Naive thymus-derived CD4-positive, alpha-beta T cell (primary cell): Measurements from ENCODE around the gene MRPL49. TPM values are rescaled to one million over a fixed set of nuclear protein-coding genes. Genes with fewer than 3 reads are reported as not detected.
A peak's percentile ranks its signal among the peaks of the same experiment; 100 is the strongest.

ENCODE experiments used
- ATAC-seq: fragments of 150-1000 bp; cut with Tn5 transposase; 2 replicates; pipeline ENCODE4 v1.10.0; 2021; ENCODE audit warnings: mild to moderate bottlenecking, moderate library complexity
- CTCF ChIA-PET: fragments of 350-600 bp; sonication (Branson Sonifier 250); formaldehyde crosslinking; loops from one replicate; lab custom pipeline; 2021; ENCODE audit warnings: antibody characterized with exemption; lab: Charles Lee
- POLR2A ChIA-PET: fragments of 350-600 bp; sonication (Branson Sonifier 250); formaldehyde crosslinking; loops from one replicate; lab custom pipeline; 2021; ENCODE audit warnings: antibody characterized with exemption, inconsistent platforms; lab: Charles Lee
- DNase-seq, 9 donors: peaks; one replicate each; pipeline versions ENCODE4 v3.0.0 to v3.0.0-alpha.2; 2020 to 2022; ENCODE audit warnings: mixed read lengths in 1 of 9
- H3K27ac ChIP-seq: one replicate; pipeline ENCODE4 v1.7.0; 2013; ENCODE audit warnings: mild to moderate bottlenecking, low read depth, low read length, moderate library complexity
- H3K27me3 ChIP-seq, 2 donors: one replicate each; pipeline ENCODE4 v1.7.0; 2013; ENCODE audit warnings: low read length in 2 of 2, mild to moderate bottlenecking in 2 of 2, moderate library complexity in 2 of 2; ENCODE audit not compliant: control insufficient read depth in 2 of 2, insufficient read depth in 2 of 2
- H3K36me3 ChIP-seq, 3 experiments: 1 replicate in 2 of 3; 2 replicates in 1 of 3; pipeline ENCODE4 v1.7.0; 2013; ENCODE audit warnings: low read length in 3 of 3, mild to moderate bottlenecking in 3 of 3, moderate library complexity in 1 of 3; ENCODE audit not compliant: insufficient read depth in 3 of 3, control insufficient read depth in 2 of 3
- H3K4me1 ChIP-seq, 2 donors: one replicate each; pipeline ENCODE4 v1.7.0; 2013; ENCODE audit warnings: low read length in 2 of 2, mild to moderate bottlenecking in 2 of 2, moderate library complexity in 1 of 2; ENCODE audit not compliant: control insufficient read depth in 2 of 2, insufficient read depth in 2 of 2
- H3K4me3 ChIP-seq: 2 replicates; pipeline ENCODE4 v1.7.0; 2013; ENCODE audit warnings: mild to moderate bottlenecking, low read length
- H3K9me3 ChIP-seq, 3 experiments: 1 replicate in 2 of 3; 2 replicates in 1 of 3; pipeline ENCODE4 v1.7.0; 2013; ENCODE audit warnings: low read length in 3 of 3; ENCODE audit not compliant: control insufficient read depth in 2 of 3
- H3K27ac Mint-ChIP-seq, 9 donors: one replicate each; pipeline ENCODE4 v1.8.0; 2020 to 2022; ENCODE audit warnings: mixed read lengths in 9 of 9, mild to moderate bottlenecking in 8 of 9, moderate library complexity in 5 of 9, inconsistent platforms in 2 of 9
- H3K27me3 Mint-ChIP-seq, 5 donors: one replicate each; pipeline ENCODE4 v1.8.0; 2021 to 2022; ENCODE audit warnings: mixed read lengths in 5 of 5, mild to moderate bottlenecking in 1 of 5
- H3K36me3 Mint-ChIP-seq, 5 donors: one replicate each; pipeline ENCODE4 v1.8.0; 2020 to 2022; ENCODE audit warnings: mixed read lengths in 5 of 5, mild to moderate bottlenecking in 3 of 5, inconsistent platforms in 1 of 5
- H3K4me1 Mint-ChIP-seq, 7 donors: one replicate each; pipeline ENCODE4 v1.8.0; 2020 to 2022; ENCODE audit warnings: mixed read lengths in 7 of 7, mild to moderate bottlenecking in 3 of 7, inconsistent platforms in 1 of 7
- H3K4me3 Mint-ChIP-seq, 10 donors: one replicate each; pipeline ENCODE4 v1.8.0; 2020 to 2022; ENCODE audit warnings: mild to moderate bottlenecking in 10 of 10, mixed read lengths in 10 of 10, moderate library complexity in 6 of 10, inconsistent platforms in 2 of 10
- H3K9me3 Mint-ChIP-seq, 11 donors: one replicate each; pipeline ENCODE4 v1.8.0; 2020 to 2022; ENCODE audit warnings: mixed read lengths in 11 of 11, mild to moderate bottlenecking in 4 of 11, inconsistent platforms in 1 of 11, moderate library complexity in 1 of 11
- intact Hi-C, 2 donors: fragments of 100-400 bp; cut with micrococcal nuclease; formaldehyde crosslinking; loops; one replicate each; pipeline ENCODE4 v1.15.1; 2023
- polyA plus RNA-seq, 2 donors: library from polyadenylated mRNA; unstranded; fragments of 300-500 nt; fragmentation: Illumina TruSeq; gene quantifications; one replicate each; pipeline ENCODE4 v1.2.3, GENCODE V29; 2021
- total RNA-seq, 6 experiments: library from RNA in 5 of 6; stranded (reverse) in 5 of 6; gene quantifications; 1 replicate in 5 of 6; 2 replicates in 1 of 6; pipeline ENCODE4 v1.2.3 and lab custom pipeline; 2021 to 2026

Gene MRPL49
- total and polyA plus RNA-seq, 7 experiments from 2014 or later: 38.1 to 102 (median 62.9) TPM

DNA sequence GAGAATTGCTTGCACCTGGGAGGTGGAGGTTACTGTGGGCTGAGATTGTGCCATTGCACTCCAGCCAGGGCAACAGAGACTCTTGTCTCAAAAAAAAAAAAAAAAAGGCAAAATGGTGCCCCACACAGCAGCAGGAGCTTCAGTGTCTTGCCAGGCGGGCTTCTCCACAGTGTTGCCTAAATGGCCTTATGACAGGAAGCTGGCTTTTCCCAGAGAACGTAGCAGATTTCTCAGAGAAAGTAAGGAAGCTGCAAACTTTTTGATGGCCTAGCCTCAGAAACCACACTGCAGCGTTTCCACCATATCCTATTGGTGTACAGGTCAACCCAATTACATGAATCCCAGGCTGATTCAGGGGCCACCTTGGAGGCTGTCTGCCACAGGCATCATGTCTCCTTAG is 35.2 kb downstream of the MRPL49 start:
- Mint-ChIP-seq H3K27me3 (peaks cover 0 to 13% (median 0%) of the 10 kb centered on the region in 5 donors), H3K36me3 (no peaks in the 10 kb centered on the region), H3K27ac (no peak overlapping the region), H3K4me3 (no peak overlapping the region), H3K4me1 (peaks cover 0 to 5% (median 0%) of the 10 kb centered on the region in 7 donors), H3K9me3 (no peaks in the 10 kb centered on the region)
- DNase-seq (no peak), ATAC-seq (no peak)
- ChIA-PET POLR2A (interaction anchor here (0.6 kb wide), 1 partner anchor 39 kb away, joined by 5 read pairs; no protein-coding TSS in a partner anchor), CTCF (no interaction called here)
- H3K27me3 ChIP-seq: no peaks in the 10 kb centered on the region
- H3K36me3 ChIP-seq: no peaks in the 10 kb centered on the region
- no peak overlapping the region for H3K4me3 ChIP-seq
- no peaks in the 10 kb centered on the region for H3K9me3 ChIP-seq
- intact Hi-C loops: no loop called here
- no peaks in the 10 kb centered on the region for H3K4me1 ChIP-seq
- no peak overlapping the region for H3K27ac ChIP-seq

DNA sequence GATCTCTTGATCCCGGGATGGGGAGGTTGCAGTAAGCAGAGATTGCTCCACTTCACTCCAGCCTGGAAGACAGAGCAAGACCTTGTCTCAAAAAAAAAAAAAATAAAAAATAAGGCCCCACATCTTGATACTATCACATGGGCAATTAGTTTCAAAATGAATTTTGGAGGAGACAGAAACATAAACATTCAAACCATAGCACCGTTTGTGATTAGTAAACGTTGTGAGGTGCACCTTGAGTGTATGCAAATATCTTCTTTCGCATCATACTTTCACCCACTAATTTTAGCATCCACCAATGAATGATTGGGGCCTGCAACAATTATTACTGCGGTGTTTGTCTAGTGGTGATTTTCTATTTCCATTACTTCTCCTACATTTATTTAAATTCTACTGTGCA is 36.9 kb downstream of the MRPL49 start:
- Mint-ChIP-seq H3K4me3 (no peak overlapping the region), H3K27ac (no peak overlapping the region), H3K4me1 (no peaks in the 10 kb centered on the region), H3K36me3 (no peaks in the 10 kb centered on the region), H3K9me3 (no peaks in the 10 kb centered on the region), H3K27me3 (peaks cover 0 to 13% (median 0%) of the 10 kb centered on the region in 5 donors)
- POLR2A ChIA-PET: interaction anchor here (0.7 kb wide), 1 partner anchor 1130 kb away, joined by 3 read pairs; the partner anchor contains the start of gene YIF1A
- H3K9me3 ChIP-seq: no peaks in the 10 kb centered on the region
- intact Hi-C loops: no loop called here
- H3K4me3 ChIP-seq: no peak overlapping the region
- CTCF ChIA-PET: interaction anchor here (0.7 kb wide), 1 partner anchor 83 kb away, joined by 3 read pairs; no protein-coding TSS in a partner anchor
- no peaks in the 10 kb centered on the region for H3K27me3 ChIP-seq
- no peaks in the 10 kb centered on the region for H3K36me3 ChIP-seq
- ATAC-seq (no peak), DNase-seq (no peak)
- H3K4me1 ChIP-seq: no peaks in the 10 kb centered on the region
- no peak overlapping the region for H3K27ac ChIP-seq

GRCh38 chr11:65160643-65161042 is 38.5 kb downstream of the MRPL49 start:
- intact Hi-C loops: no loop called here
- Mint-ChIP-seq H3K4me1 (no peaks in the 10 kb centered on the region), H3K27ac (no peak overlapping the region), H3K36me3 (no peaks in the 10 kb centered on the region), H3K9me3 (no peaks in the 10 kb centered on the region), H3K27me3 (peaks cover 0 to 13% (median 0%) of the 10 kb centered on the region in 5 donors), H3K4me3 (no peak overlapping the region)
- Histone ChIP-seq H3K4me3 (no peak overlapping the region), H3K36me3 (no peaks in the 10 kb centered on the region), H3K4me1 (no peaks in the 10 kb centered on the region), H3K27ac (no peak overlapping the region), H3K9me3 (no peaks in the 10 kb centered on the region), H3K27me3 (no peaks in the 10 kb centered on the region)
- DNase-seq (no peak), ATAC-seq (no peak)
- CTCF ChIA-PET: no interaction called here
- POLR2A ChIA-PET: no interaction called here

GRCh38 chr11:65163684-65164083 is 41.6 kb downstream of the MRPL49 start:
- CTCF ChIA-PET: no interaction called here
- Histone ChIP-seq H3K9me3 (no peaks in the 10 kb centered on the region), H3K36me3 (no peaks in the 10 kb centered on the region), H3K4me1 (no peaks in the 10 kb centered on the region), H3K4me3 (no peak overlapping the region), H3K27me3 (no peaks in the 10 kb centered on the region), H3K27ac (no peak overlapping the region)
- Mint-ChIP-seq H3K27ac (no peak overlapping the region), H3K4me1 (peaks cover 0 to 3% (median 0%) of the 10 kb centered on the region in 7 donors), H3K4me3 (no peak overlapping the region), H3K27me3 (peaks cover 0 to 11% (median 0%) of the 10 kb centered on the region in 5 donors), H3K9me3 (no peaks in the 10 kb centered on the region), H3K36me3 (no peaks in the 10 kb centered on the region)
- POLR2A ChIA-PET: no interaction called here
- peak; percentile 40 for ATAC-seq
- intact Hi-C loops: no loop called here
- no peak for DNase-seq

DNA sequence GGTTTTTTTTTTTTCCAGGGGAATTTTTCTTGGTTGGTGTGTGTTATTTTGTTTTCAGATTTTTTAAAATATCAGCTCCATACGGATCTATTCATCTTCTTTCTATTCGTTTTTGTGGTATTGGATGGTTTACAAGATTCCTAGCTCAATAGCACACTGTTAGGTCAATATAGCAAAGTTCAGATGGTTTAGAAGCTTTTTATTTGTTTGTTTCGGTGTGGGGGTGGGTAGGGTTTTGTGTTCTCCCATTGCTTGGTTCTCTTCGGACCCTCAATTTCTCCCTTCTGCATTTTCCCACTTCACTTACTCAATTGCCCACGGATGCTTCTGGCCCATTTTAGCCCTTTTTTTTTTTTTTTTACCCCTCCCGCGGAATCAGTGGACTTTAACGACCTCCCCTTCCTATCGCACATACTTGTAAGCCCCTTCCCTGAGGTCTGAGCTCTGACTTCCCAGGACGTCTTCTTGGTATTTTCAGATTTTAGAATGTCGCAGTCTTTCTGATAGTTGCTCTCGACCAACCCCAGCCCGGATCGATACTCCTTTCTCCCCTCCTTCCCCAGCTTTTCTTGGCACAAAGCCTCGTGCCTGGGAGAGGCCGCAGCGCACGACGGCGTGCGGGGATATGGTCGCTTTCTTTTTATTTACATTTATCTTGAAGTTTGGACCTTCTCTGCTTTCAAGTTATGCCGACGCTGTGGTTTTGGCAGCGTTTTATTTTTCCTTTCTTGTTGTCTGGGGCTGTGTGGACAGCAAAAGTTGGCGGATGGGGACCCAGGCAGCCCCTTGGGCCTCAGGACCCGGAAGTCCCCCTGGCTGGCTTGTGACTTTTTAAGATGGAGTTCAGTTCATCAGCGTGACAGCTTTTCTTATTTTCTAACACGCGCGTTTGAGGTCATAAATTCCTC is 43.5 kb downstream of the MRPL49 start:
- no peaks in the 10 kb centered on the region for H3K4me1 ChIP-seq
- no peaks in the 10 kb centered on the region for H3K36me3 Mint-ChIP-seq
- H3K9me3 Mint-ChIP-seq: no peaks in the 10 kb centered on the region
- ChIA-PET POLR2A (no interaction called here), CTCF (no interaction called here)
- H3K27me3 ChIP-seq: no peaks in the 10 kb centered on the region
- H3K9me3 ChIP-seq: no peaks in the 10 kb centered on the region
- peaks cover 0 to 3% (median 0%) of the 10 kb centered on the region in 5 donors for H3K27me3 Mint-ChIP-seq
- peak overlapping the region in 1 of 9 donors; percentile 36 for H3K27ac Mint-ChIP-seq
- no peak for DNase-seq
- intact Hi-C loops: no loop called here
- no peak for ATAC-seq
- peaks cover 0 to 11% (median 5%) of the 10 kb centered on the region in 7 donors for H3K4me1 Mint-ChIP-seq
- no peak overlapping the region for H3K27ac ChIP-seq
- H3K4me3 ChIP-seq: no peak overlapping the region
- no peak overlapping the region for H3K4me3 Mint-ChIP-seq
- H3K36me3 ChIP-seq: no peaks in the 10 kb centered on the region

- POLR2A ChIA-PET: no interaction called here
- H3K27me3 Mint-ChIP-seq: no peaks in the 10 kb centered on the region
- H3K4me3 Mint-ChIP-seq: no peak overlapping the region
- no peak overlapping the region for H3K27ac Mint-ChIP-seq
- Histone ChIP-seq H3K4me3 (no peak overlapping the region), H3K27me3 (no peaks in the 10 kb centered on the region), H3K4me1 (no peaks in the 10 kb centered on the region), H3K27ac (no peak overlapping the region), H3K36me3 (no peaks in the 10 kb centered on the region), H3K9me3 (no peaks in the 10 kb centered on the region)
- DNase-seq: no peak
- no peaks in the 10 kb centered on the region for H3K36me3 Mint-ChIP-seq
- H3K4me1 Mint-ChIP-seq: peaks cover 0 to 11% (median 5%) of the 10 kb centered on the region in 7 donors
- CTCF ChIA-PET: interaction anchor here (0.6 kb wide), 1 partner anchor 18 kb away, joined by 3 read pairs; no protein-coding TSS in a partner anchor
- intact Hi-C loops: no loop called here
- no peak for ATAC-seq
- H3K9me3 Mint-ChIP-seq: no peaks in the 10 kb centered on the region
These were observed 44.8 kb downstream of the MRPL49 start for GRCh38 chr11:65166893-65167292.
